ENCODE measurements around the gene CLDN4.

The CLDN4 gene

DNA sequence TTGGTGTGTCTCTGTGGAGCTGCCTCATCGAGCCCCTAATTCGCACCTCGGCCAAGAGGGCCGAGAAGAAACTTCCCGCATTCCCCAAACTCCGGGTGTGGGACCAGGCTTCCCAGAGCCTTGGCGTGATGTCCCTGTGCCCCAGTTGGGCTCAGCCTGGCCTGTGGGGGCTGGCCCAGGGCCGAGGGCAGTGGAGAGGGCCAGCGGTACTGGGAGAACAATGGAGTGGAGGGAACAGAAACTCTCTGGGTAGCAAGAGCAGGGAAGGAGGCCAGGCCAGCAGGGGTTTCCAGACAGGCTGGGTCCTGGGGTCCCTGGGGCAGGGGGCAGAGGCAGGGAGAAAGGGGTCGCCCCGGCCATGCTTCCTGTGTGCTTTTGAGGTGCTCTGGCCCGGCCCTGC is 46.2 kb downstream of the CLDN4 start:
- no peak for DNase-seq

DNA sequence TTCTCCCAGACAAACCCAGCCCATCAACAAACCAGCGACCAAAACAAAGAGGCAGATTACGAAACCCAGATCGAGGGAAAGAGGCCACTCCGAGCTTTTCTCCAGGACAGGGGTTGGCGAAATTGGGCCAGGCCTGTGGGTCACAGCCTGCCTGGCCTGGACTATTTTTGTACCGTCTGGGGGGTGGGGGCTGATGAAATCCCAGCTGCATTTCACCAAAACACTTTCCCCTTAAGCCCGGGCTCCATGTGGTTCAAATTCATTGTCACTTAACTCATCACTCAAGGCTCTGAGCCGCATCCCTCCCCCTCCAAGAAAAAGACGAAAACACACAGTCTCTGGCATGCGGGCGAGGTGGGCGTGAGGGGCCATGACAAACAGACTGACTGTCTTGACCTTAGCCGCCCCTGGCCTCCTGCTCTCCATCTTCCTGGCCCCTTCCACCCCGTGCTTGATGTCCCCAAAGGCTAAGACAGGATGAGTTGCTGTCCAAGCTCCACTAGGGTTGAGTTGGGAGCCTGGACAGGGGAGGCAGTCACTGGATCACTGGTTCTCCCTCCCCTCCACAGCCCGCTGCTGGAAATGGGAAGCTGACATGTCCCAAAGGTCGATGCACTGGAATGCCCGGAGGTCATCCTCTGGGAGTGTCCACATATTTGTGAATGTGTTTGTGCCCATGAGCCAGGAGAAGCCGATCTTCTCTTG is 49.3 kb downstream of the CLDN4 start:
- DNase-seq, result no peak

DNA sequence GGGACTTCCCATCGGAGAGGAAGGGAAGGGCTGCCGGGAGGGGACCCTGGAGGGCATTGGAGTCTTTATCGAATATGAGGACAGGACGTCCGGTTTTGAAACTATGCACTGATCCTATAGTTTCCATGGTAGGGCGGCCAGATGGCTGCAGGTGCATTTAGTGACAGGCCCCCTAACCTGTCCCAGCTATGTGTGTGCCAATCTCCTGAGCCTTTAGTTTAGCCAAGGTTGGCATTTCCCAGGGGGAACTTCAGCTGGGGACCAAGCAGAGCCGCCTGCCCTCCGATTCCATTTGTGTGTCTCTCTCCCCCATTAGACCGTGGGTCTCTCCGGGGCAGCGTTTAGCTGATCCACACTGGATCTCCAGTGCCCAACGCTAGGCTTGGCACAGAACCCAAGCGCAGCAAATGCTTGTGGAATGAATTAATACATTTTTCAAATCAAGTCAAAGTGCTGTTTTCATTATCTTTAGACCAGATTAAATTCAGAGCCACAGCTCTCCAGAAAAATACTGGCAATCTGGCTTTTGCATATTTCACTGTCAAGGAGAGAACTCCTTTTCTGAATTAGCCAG is 50.0 kb downstream of the CLDN4 start:
- no peak for DNase-seq

DNA sequence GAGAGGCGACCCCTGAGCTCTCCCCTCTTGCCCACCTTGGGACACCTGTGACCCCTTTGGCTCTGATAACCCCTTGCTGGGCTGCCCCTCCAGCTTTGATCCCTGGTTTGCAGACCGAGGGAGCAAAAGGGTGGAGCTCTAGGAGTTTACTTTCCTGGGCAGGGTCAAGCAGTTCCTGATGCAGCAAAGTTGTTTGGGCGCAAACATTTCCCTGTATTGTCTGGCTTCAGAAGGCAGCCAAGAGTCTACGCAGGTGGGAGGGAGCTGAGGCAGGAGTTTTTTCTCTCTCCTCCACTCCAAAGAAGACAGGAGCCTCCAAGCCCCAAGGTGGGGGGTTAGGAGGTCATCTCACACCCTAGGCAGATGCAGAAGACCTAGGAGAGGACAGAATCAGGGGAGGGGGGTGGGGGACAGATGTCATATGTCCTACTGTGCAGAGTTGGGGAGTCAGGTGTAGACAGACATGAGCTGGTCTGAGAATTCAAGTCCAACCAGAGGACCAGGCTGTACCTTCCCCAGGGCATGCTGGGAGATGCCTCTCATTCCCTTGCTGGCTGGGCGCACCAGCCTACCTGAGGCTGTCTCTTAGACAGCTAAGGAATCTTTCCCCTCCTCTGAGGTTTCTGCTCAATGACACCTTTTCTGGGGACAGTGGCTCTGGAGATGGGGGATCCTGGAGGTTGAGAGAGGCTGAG is 50.7 kb downstream of the CLDN4 start:
- DNase-seq, result no peak

DNA sequence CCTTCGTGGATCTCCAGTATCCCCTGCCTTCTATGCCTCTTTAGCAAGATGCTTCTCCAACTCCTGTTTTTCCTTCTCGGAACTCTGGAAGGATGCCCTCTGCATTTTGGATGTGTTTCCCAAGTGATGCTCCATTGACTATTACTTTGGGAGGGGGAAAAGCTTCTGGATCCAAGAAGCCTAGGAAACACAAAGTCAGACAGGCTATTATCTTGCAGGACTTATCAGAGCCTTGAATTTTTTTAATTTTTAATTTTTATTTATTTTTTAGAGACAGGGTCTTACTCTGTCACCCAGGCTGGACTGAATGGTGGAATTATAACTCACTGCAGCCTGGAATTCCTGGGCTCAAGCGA is 51.2 kb downstream of the CLDN4 start:
- no peak for DNase-seq
